IMR-90 (cell line): ENCODE data around the gene TRAF4. TPM values are rescaled to one million over a fixed set of nuclear protein-coding genes. Genes with fewer than 3 reads are reported as not detected.
A peak's percentile ranks its signal among the peaks of the same experiment; 100 is the strongest.

Source experiments
- ATAC-seq: fragments of 200-7000 bp; cut with Tn5 transposase; 2 replicates; pipeline ENCODE4 v1.9.1; 2020; ENCODE audit warnings: low read depth, mild to moderate bottlenecking, moderate library complexity
- BruUV-seq: library from RNA; stranded (reverse); fragments of 400-500 nt; replicated peaks from 2 replicates; lab custom pipeline; 2021; lab: Mats Ljungman, UMichigan
- CTCF ChIA-PET: fragments of 300-600 bp; formaldehyde crosslinking; extraction: SDS; loops from one replicate; lab custom pipeline; 2021; ENCODE audit warnings: antibody characterized with exemption; lab: Yijun Ruan, JAX
- POLR2A ChIA-PET: fragments of 300-600 bp; sonication (Branson Sonifier 250); formaldehyde crosslinking; loops from one replicate; lab custom pipeline; 2022; ENCODE audit warnings: antibody characterized with exemption; ENCODE audit not compliant: unreplicated experiment; lab: Charles Lee
- DNase-seq: peaks from one replicate; pipeline ENCODE4 v3.0.0; 2013
- H2AFZ ChIP-seq: replicated peaks from 2 replicates; pipeline ENCODE3; 2013; ENCODE audit warnings: low read length, mild to moderate bottlenecking; ENCODE audit not compliant: poor library complexity
- H2AK5ac ChIP-seq: 2 replicates; pipeline ENCODE4 v1.6.1; 2013; ENCODE audit warnings: low read depth, low read length, inconsistent platforms
- H2AK9ac ChIP-seq: replicated peaks from 2 replicates; pipeline ENCODE3; 2013; ENCODE audit warnings: mild to moderate bottlenecking, low read depth, low read length, moderate library complexity; ENCODE audit not compliant: poor library complexity
- H2BK120ac ChIP-seq: 2 replicates; pipeline ENCODE4 v1.6.1; 2013; ENCODE audit warnings: low read depth, low read length, inconsistent platforms
- H2BK15ac ChIP-seq: 3 replicates; pipeline ENCODE4 v1.6.1; 2013; ENCODE audit warnings: low read depth, low read length, inconsistent platforms
- H2BK20ac ChIP-seq: 2 replicates; pipeline ENCODE4 v1.6.1; 2013; ENCODE audit warnings: low read depth, mild to moderate bottlenecking, inconsistent platforms, low read length, moderate library complexity
- H2BK5ac ChIP-seq: 2 replicates; pipeline ENCODE4 v1.6.1; 2013; ENCODE audit warnings: mild to moderate bottlenecking, low read depth, low read length, inconsistent platforms; ENCODE audit not compliant: poor library complexity, severe bottlenecking
- H3K14ac ChIP-seq: replicated peaks from 2 replicates; pipeline ENCODE4 v1.6.1; 2013; ENCODE audit warnings: low read depth, low read length, inconsistent platforms
- H3K18ac ChIP-seq: 2 replicates; pipeline ENCODE4 v1.6.1; 2013; ENCODE audit warnings: low read depth, low read length, control low read depth
- H3K23ac ChIP-seq: 2 replicates; pipeline ENCODE4 v1.6.1; 2013; ENCODE audit warnings: low read depth, low read length, inconsistent platforms
- H3K27ac ChIP-seq: 2 replicates; pipeline ENCODE4 v1.5.1; 2013; ENCODE audit warnings: mild to moderate bottlenecking, control low read depth, low read length; ENCODE audit not compliant: insufficient read depth
- H3K27me3 ChIP-seq: 2 replicates; pipeline ENCODE4 v1.6.1; 2013; ENCODE audit warnings: low read length; ENCODE audit not compliant: control insufficient read depth, insufficient read depth
- H3K36me3 ChIP-seq: 2 replicates; pipeline ENCODE4 v1.6.1; 2013; ENCODE audit warnings: low read length, mixed read lengths; ENCODE audit not compliant: control insufficient read depth, insufficient read depth
- H3K4ac ChIP-seq: 2 replicates; pipeline ENCODE4 v1.6.1; 2013; ENCODE audit warnings: low read depth, low read length, inconsistent platforms
- H3K4me1 ChIP-seq: 2 replicates; pipeline ENCODE4 v1.6.1; 2013; ENCODE audit warnings: low read length, mixed read lengths; ENCODE audit not compliant: control insufficient read depth, insufficient read depth
- H3K4me2 ChIP-seq: 2 replicates; pipeline ENCODE4 v1.6.1; 2013; ENCODE audit warnings: low read depth, mild to moderate bottlenecking, control low read depth, low read length, moderate library complexity
- H3K4me3 ChIP-seq: 2 replicates; pipeline ENCODE4 v1.5.1; 2013; ENCODE audit warnings: low read depth, mild to moderate bottlenecking, control low read depth, low read length, moderate library complexity; ENCODE audit not compliant: insufficient read depth
- H3K56ac ChIP-seq: 2 replicates; pipeline ENCODE4 v1.6.1; 2013; ENCODE audit warnings: low read length, inconsistent platforms; ENCODE audit not compliant: insufficient read depth; ENCODE audit errors: extremely low read depth
- H3K79me1 ChIP-seq, 2 experiments: 2 replicates each; pipeline ENCODE4 v1.6.1; 2013; ENCODE audit warnings: low read length in 2 of 2, inconsistent platforms in 1 of 2, low read depth in 1 of 2
- H3K9ac ChIP-seq: 2 replicates; pipeline ENCODE4 v1.6.1; 2013; ENCODE audit warnings: low read depth, low read length, control low read depth
- H3K9me1 ChIP-seq: 2 replicates; pipeline ENCODE4 v1.6.1; 2013; ENCODE audit warnings: low read length, inconsistent platforms; ENCODE audit not compliant: insufficient read depth
- H3K9me3 ChIP-seq: 2 replicates; pipeline ENCODE4 v1.6.1; 2013; ENCODE audit warnings: low read length; ENCODE audit not compliant: control insufficient read depth, insufficient read depth
- H4K20me1 ChIP-seq: 2 replicates; pipeline ENCODE4 v1.6.1; 2013; ENCODE audit warnings: low read length, inconsistent platforms; ENCODE audit not compliant: insufficient read depth
- H4K5ac ChIP-seq: 2 replicates; pipeline ENCODE4 v1.6.1; 2013; ENCODE audit warnings: mild to moderate bottlenecking, low read depth, low read length, control low read depth
- H4K8ac ChIP-seq, 2 experiments: 2 replicates each; pipeline ENCODE4 v1.6.1; 2013; ENCODE audit warnings: low read depth in 2 of 2, low read length in 2 of 2, control low read depth in 1 of 2, inconsistent platforms in 1 of 2
- H4K91ac ChIP-seq: 2 replicates; pipeline ENCODE4 v1.6.1; 2013; ENCODE audit warnings: low read depth, low read length, inconsistent platforms; ENCODE audit not compliant: insufficient read depth
- MAZ ChIP-seq: IDR thresholded peaks from 2 replicates; pipeline ENCODE4 v1.6.1; 2012; ENCODE audit warnings: low read depth, mild to moderate bottlenecking, low read length, improper control_type of control experiment, moderate library complexity, borderline replicate concordance
- POLR2A ChIP-seq: IDR thresholded peaks from 2 replicates; pipeline ENCODE4 v1.6.1; 2012; ENCODE audit warnings: mild to moderate bottlenecking, low read depth, low read length
- WGBS, 2 experiments: methylation state at CpG; one replicate each; pipeline versions ENCODE4 v1.1.5 to v1.1.7; 2013; ENCODE audit warnings: missing lambda C conversion rate in 2 of 2; ENCODE audit not compliant: insufficient read length in 1 of 2; ENCODE audit errors: extremely low coverage in 2 of 2; 5-methylcytosine and 5-hydroxymethylcytosine counted together
- dilution Hi-C: fragments of 300-500 bp; cut with HindIII; formaldehyde crosslinking; loops from one replicate; pipeline ENCODE4 v1.14.3; 2018; ENCODE audit warnings: low sequenced_read_pairs; ENCODE audit not compliant: unreplicated experiment
- in situ Hi-C: fragments of 300-500 bp; cut with MboI; formaldehyde crosslinking; loops from 3 replicates; pipeline ENCODE4 v1.14.3; 2019; ENCODE audit warnings: low sequenced_read_pairs, inconsistent platforms, mixed read lengths
- intact Hi-C: fragments of 100-400 bp; cut with micrococcal nuclease; formaldehyde crosslinking; loops from 2 replicates; pipeline ENCODE4 v1.10.0; 2022
- polyA plus RNA-seq, 3 experiments: library from polyadenylated mRNA; depleted of rRNA; stranded (reverse); fragments of >200 nt; gene quantifications; 2 replicates each; pipeline ENCODE4 v1.2.3, GENCODE V29; 2012; ENCODE audit warnings: low replicate concordance in 1 of 3
- total RNA-seq: library from RNA; depleted of rRNA; stranded (reverse); fragments of >200 nt; gene quantifications from 2 replicates; pipeline ENCODE4 v1.2.3, GENCODE V29; 2012

TRAF4 gene
- total and polyA plus RNA-seq, 2 of the 4 experiments (the other 2 are of a cell fraction), result 36.9 to 63.2 TPM

- Histone ChIP-seq H2AK9ac (peak overlapping the region; percentile 100), H3K56ac (peak overlapping the region; percentile 98), H4K91ac (peak overlapping the region; percentile 91), H3K9ac (peak overlapping the region; percentile 99), H3K23ac (peak overlapping the region; percentile 98), H4K20me1 (peaks cover 52% of the 10 kb centered on the region), H2AFZ (peak overlapping the region; percentile 95), H4K5ac (peak overlapping the region; percentile 81), H3K18ac (peak overlapping the region; percentile 62), H3K27ac (peak overlapping the region; percentile 99), H3K9me1 (peaks cover 17% of the 10 kb centered on the region; the same call in 1 of the 2 replicates), H3K36me3 (peaks cover 32% of the 10 kb centered on the region), H3K27me3 (no peaks in the 10 kb centered on the region), H3K14ac (peak overlapping the region; percentile 96), H3K4me3 (peak overlapping the region; percentile 100), H3K4me1 (peaks cover 16% of the 10 kb centered on the region), H2BK5ac (peak overlapping the region; percentile 96), H4K8ac (peak overlapping the region; percentile 83 to 97), H2BK20ac (no peak overlapping the region), H3K4ac (peak overlapping the region; percentile 96), H2AK5ac (peak overlapping the region; percentile 97), H3K79me1 (peaks cover 5 to 51% of the 10 kb centered on the region in 2 experiments; a peak in 3 of 4 replicates), H3K9me3 (no peaks in the 10 kb centered on the region), H3K4me2 (peak overlapping the region; percentile 92), H2BK120ac (peak overlapping the region; percentile 28; the same call in 1 of the 2 replicates), H2BK15ac (peak overlapping the region; percentile 64; the same call in 1 of the 3 replicates)
- CTCF ChIA-PET, result interaction anchor here (1.2 to 3.5 kb wide), 2 partner anchors 17 to 25 kb away, joined by 3 to 40 read pairs; partner anchors contain the start of genes NEK8, RPL23A and TLCD1
- intact Hi-C loops (no loop called here), in situ Hi-C loops (no loop called here), dilution Hi-C loops (no loop called here)
- POLR2A ChIA-PET, result interaction anchor here (1.0 to 1.4 kb wide), 3 partner anchors 16 to 18 kb away, joined by 3 read pairs; partner anchors contain the start of genes NEK8 and TLCD1
- TF ChIP-seq POLR2A, result no peak
- peak; percentile 100 for TF ChIP-seq MAZ
- 0% methylated on average over 3 of the region's 61 CpGs; no CpG with 5 or more reads in 1 of the 2 experiments for WGBS, 2 experiments
- BruUV-seq, result TSS peak; percentile 51
- DNase-seq, result peak; percentile 41
- peak; percentile 9 for ATAC-seq
Measured at GRCh38 chr17:28744104-28744971, 527 bp downstream of the TRAF4 start.
